SK-N-SH treated with all-trans-retinoic acid at 6 μM for 48 hours (cell line): ENCODE measurements around the gene FAM222B.

ENCODE experiments used
- ATAC-seq: fragments of 200-7000 bp; cut with Tn5 transposase; 3 replicates; pipeline ENCODE4 v1.9.1; 2020; ENCODE audit warnings: mild to moderate bottlenecking, moderate library complexity
- ARNTL ChIP-seq: fragments of 450-650 bp; formaldehyde crosslinking; IDR thresholded peaks from 2 replicates; pipeline ENCODE4 v1.5.0; 2020; ENCODE audit warnings: low read depth, mild to moderate bottlenecking, moderate library complexity, borderline replicate concordance
- BACH2 ChIP-seq: fragments of 250-450 bp; sonication (Bioruptor Pico); IDR thresholded peaks from 2 replicates; pipeline ENCODE4 v1.9.0; 2021; ENCODE audit warnings: mild to moderate bottlenecking, borderline replicate concordance
- CREB5 ChIP-seq: fragments of 250-450 bp; sonication (Bioruptor Pico); IDR thresholded peaks from 2 replicates; pipeline ENCODE4 v1.5.1; 2020; ENCODE audit warnings: low read depth, mild to moderate bottlenecking, moderate library complexity
- CSDC2 ChIP-seq: fragments of 250-450 bp; sonication (Bioruptor Pico); IDR thresholded peaks from 2 replicates; pipeline ENCODE4 v1.5.0; 2020; ENCODE audit warnings: mild to moderate bottlenecking, moderate library complexity
- CSRNP3 ChIP-seq: fragments of 250-450 bp; sonication (Bioruptor Pico); IDR thresholded peaks from 2 replicates; pipeline ENCODE4 v1.5.1; 2021; ENCODE audit warnings: mild to moderate bottlenecking, moderate library complexity
- ESRRG ChIP-seq: fragments of 250-450 bp; sonication (Bioruptor Pico); IDR thresholded peaks from 2 replicates; pipeline ENCODE4 v1.6.1; 2021; ENCODE audit warnings: mild to moderate bottlenecking
- GLIS3 ChIP-seq: fragments of 250-450 bp; sonication (Bioruptor Pico); IDR thresholded peaks from 2 replicates; pipeline ENCODE4 v1.5.0; 2020; ENCODE audit warnings: mild to moderate bottlenecking, moderate library complexity
- ISL1 ChIP-seq: fragments of 250-450 bp; sonication (Bioruptor Pico); IDR thresholded peaks from 2 replicates; pipeline ENCODE4 v2.1.2; 2022; ENCODE audit warnings: mild to moderate bottlenecking, moderate library complexity
- PATZ1 ChIP-seq: fragments of 250-450 bp; sonication (Bioruptor Pico); IDR thresholded peaks from 2 replicates; pipeline ENCODE4 v1.8.0; 2020; ENCODE audit warnings: mild to moderate bottlenecking, moderate library complexity, borderline replicate concordance
- PPARA ChIP-seq: fragments of 250-450 bp; sonication (Bioruptor Pico); IDR thresholded peaks from 2 replicates; pipeline ENCODE4 v1.5.0; 2020; ENCODE audit warnings: mild to moderate bottlenecking, borderline replicate concordance
- RARB ChIP-seq: fragments of 250-450 bp; sonication (Bioruptor Pico); IDR thresholded peaks from 2 replicates; pipeline ENCODE4 v1.8.0; 2021; ENCODE audit warnings: mild to moderate bottlenecking, moderate library complexity
- SNAI2 ChIP-seq: fragments of 250-450 bp; sonication (Bioruptor Pico); IDR thresholded peaks from 2 replicates; pipeline ENCODE4 v1.5.0; 2020; ENCODE audit warnings: mild to moderate bottlenecking, moderate library complexity
- TCF4 ChIP-seq: fragments of 250-450 bp; sonication (Bioruptor Pico); IDR thresholded peaks from 2 replicates; pipeline ENCODE4 v1.8.0; 2021; ENCODE audit warnings: mild to moderate bottlenecking, moderate library complexity, borderline replicate concordance
- TOX ChIP-seq: fragments of 250-450 bp; sonication (Bioruptor Pico); IDR thresholded peaks from 2 replicates; pipeline ENCODE4 v1.8.0; 2021; ENCODE audit warnings: mild to moderate bottlenecking, moderate library complexity, borderline replicate concordance
- ZFP3 ChIP-seq: fragments of 250-450 bp; sonication (Bioruptor Pico); IDR thresholded peaks from 2 replicates; pipeline ENCODE4 v1.5.0; 2020; ENCODE audit warnings: mild to moderate bottlenecking, moderate library complexity
- ZFP30 ChIP-seq: fragments of 450-650 bp; formaldehyde crosslinking; IDR thresholded peaks from 2 replicates; pipeline ENCODE4 v1.5.0; 2022; ENCODE audit warnings: mild to moderate bottlenecking, moderate library complexity
- ZNF565 ChIP-seq: fragments of 450-650 bp; formaldehyde crosslinking; conservative IDR thresholded peaks from 2 replicates; pipeline ENCODE4 v1.5.0; 2020; ENCODE audit warnings: low read depth, mild to moderate bottlenecking, moderate library complexity
- ZNF70 ChIP-seq: fragments of 450-650 bp; formaldehyde crosslinking; IDR thresholded peaks from 2 replicates; pipeline ENCODE4 v1.5.0; 2020; ENCODE audit warnings: mild to moderate bottlenecking, moderate library complexity
- ZNF8 ChIP-seq: fragments of 450-650 bp; formaldehyde crosslinking; IDR thresholded peaks from 2 replicates; pipeline ENCODE4 v1.5.0; 2020; ENCODE audit warnings: mild to moderate bottlenecking, moderate library complexity
- TF ChIP-seq, protein P1 (sequence below): fragments of 250-450 bp; sonication (Bioruptor Pico); IDR thresholded peaks from 2 replicates; pipeline ENCODE4 v1.8.0; 2021; ENCODE audit warnings: low read depth, mild to moderate bottlenecking, moderate library complexity, borderline replicate concordance

The FAM222B gene

DNA sequence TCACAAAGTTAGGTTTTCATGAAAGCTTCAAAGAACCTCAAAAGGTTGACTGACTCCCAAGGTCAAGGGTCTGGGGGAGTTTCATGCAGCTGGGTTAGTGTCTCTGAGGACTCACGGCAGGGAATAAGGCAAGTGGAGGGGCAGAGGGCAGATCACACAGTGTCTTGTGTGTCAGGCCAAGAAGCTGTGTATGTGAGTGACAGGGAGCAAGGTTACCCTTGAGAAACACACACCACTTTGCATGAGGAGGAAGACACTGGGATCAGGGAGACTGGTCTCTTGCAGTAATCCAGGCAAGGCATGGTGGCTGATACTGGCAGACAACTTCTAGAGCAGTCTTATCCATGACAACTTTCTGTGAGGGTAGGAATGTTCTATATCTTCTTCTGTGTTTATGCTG is 48.6 kb upstream of the FAM222B start:
- no peak for ATAC-seq
- no peak for TF ChIP-seq CREB5 (CRISPR knock-in tag)
- TF ChIP-seq TOX, result no peak
- TF ChIP-seq ZFP3, result no peak
- no peak for TF ChIP-seq GLIS3 (CRISPR knock-in tag)
- no peak for TF ChIP-seq ZNF70
- TF ChIP-seq, protein P1, sequence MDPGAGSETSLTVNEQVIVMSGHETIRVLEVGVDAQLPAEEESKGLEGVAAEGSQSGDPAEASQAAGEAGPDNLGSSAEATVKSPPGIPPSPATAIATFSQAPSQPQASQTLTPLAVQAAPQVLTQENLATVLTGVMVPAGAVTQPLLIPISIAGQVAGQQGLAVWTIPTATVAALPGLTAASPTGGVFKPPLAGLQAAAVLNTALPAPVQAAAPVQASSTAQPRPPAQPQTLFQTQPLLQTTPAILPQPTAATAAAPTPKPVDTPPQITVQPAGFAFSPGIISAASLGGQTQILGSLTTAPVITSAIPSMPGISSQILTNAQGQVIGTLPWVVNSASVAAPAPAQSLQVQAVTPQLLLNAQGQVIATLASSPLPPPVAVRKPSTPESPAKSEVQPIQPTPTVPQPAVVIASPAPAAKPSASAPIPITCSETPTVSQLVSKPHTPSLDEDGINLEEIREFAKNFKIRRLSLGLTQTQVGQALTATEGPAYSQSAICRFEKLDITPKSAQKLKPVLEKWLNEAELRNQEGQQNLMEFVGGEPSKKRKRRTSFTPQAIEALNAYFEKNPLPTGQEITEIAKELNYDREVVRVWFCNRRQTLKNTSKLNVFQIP, result no peak
- TF ChIP-seq ARNTL (CRISPR knock-in tag), result no peak
- TF ChIP-seq ZFP30 (CRISPR knock-in tag), result no peak
- TF ChIP-seq RARB, result no peak
- TF ChIP-seq PPARA (CRISPR knock-in tag), result no peak
- TF ChIP-seq CSRNP3, result no peak
- TF ChIP-seq, all 23 proteins: peak for 0

GRCh38 chr17:28889996-28890395 is 47.4 kb upstream of the FAM222B start:
- TF ChIP-seq, protein P1, result no peak
- TF ChIP-seq TCF4 (CRISPR knock-in tag), result no peak
- TF ChIP-seq SNAI2 (CRISPR knock-in tag), result no peak
- no peak for TF ChIP-seq PPARA (CRISPR knock-in tag)
- TF ChIP-seq, all 23 proteins: peak for 0
- no peak for ATAC-seq

DNA sequence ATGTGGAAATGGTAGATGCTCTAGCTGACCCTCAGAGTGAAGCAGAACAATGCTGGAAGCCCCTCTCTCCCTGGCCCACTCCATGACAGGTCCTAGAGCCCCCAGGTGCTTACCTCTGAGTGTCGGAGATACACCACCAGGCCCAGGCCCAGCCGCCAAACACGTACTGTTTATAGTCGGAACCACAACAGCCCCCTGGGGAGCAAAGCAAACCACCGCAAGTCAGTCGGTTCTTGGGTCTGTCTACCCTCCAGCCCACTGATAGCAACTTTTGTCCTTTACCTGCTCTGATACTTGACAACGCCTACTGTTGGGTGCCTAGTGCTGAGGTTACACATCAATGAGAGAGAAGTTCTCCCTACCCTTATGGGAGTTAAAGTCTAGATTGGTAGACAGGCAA is 46.2 kb upstream of the FAM222B start:
- TF ChIP-seq PATZ1 (CRISPR knock-in tag), result no peak
- no peak for TF ChIP-seq ZNF8 (CRISPR knock-in tag)
- no peak for TF ChIP-seq ESRRG
- TF ChIP-seq ZFP3, result no peak
- TF ChIP-seq GLIS3 (CRISPR knock-in tag), result no peak
- TF ChIP-seq ISL1 (CRISPR knock-in tag), result no peak
- ATAC-seq, result no peak

DNA sequence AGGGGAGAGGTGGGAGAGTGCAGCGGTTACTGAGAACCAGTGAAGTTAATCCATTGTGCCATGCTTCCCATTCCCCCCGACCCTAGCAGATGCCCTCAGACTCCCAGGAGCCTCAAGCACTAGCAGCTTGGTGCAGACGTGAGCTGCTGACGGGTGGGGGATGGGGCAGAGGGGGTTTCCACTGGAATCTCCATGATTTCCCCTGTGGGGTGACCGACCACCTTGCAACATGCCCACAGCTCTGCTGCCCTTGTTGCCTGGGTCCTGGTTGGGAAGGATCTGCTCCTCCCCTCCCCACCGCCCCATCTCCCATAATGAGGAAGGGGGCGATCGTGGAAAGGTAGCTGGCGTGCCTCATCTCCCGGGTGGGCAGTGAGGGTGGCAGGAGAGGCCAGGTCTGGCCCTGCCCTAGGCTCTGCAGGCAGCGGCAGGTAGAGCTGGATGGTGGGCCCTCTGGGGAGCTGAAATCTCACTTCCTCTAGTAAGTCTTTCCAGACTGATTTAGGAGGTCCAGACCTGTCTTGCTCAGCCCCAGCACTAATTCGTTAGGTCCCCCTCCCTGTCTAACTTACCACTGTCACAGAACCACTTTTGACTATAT is 45.4 kb upstream of the FAM222B start:
- no peak for ATAC-seq
- TF ChIP-seq ZFP30 (CRISPR knock-in tag), result no peak
- TF ChIP-seq ZNF565, result no peak
- TF ChIP-seq TCF4 (CRISPR knock-in tag), result no peak
- TF ChIP-seq RARB, result no peak
- TF ChIP-seq PPARA (CRISPR knock-in tag), result no peak
- TF ChIP-seq, protein P1, result no peak
- TF ChIP-seq CREB5 (CRISPR knock-in tag), result no peak
- no peak for TF ChIP-seq BACH2 (CRISPR knock-in tag)
- no peak for TF ChIP-seq ZNF70
- no peak for TF ChIP-seq CSRNP3
- no peak for TF ChIP-seq TOX
- TF ChIP-seq CSDC2 (CRISPR knock-in tag), result no peak
- TF ChIP-seq ESRRG, result no peak
